HG02571 (cell line): ENCODE results near the gene VSTM5.

Experiments
- ATAC-seq: cut with Tn5 transposase; IDR thresholded peaks from one replicate; pipeline ENCODE4 v1.9.1; 2021; ENCODE audit warnings: mild to moderate bottlenecking, moderate library complexity; ENCODE audit not compliant: unreplicated experiment

Gene VSTM5

DNA sequence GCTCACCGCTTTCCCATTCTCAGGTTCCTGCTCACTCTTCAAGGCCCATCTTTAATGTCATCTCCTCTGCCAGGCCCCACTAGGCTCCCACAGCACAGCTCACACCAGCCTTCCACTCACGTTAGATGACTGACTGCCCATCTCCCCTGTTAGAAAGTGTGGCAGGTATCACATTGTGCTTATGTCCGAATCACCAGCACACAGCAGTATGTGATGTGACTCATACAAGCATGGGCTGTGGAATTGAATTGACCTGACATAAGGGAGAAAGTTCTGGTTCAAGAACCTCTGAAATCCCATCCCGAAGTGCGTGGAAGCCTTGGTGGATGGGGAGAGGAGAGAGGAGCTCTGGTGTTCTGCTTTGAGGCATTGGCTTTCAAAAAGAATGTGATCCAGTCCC is 6.5 kb downstream of the VSTM5 start:
- no peak for ATAC-seq

DNA sequence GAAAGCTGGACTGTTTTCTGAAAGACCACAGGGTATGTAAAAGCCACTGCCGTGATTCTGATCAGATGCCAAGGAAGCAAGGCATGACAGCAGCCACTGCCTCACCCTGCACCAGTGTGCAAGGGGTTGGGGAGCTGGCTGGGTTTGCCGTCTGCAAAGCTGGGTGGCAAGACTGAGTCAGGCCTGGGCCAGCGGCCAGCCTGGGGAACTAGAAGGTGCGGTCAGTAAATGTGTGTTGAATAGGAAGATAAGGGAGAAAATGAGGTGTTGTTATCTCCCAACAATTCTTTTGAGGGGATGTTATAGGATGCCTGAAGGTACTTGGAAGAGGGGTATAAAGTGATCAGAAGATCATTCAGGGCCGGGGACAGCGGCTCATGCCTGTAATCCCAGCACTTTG is 8.0 kb downstream of the VSTM5 start:
- no peak for ATAC-seq

DNA sequence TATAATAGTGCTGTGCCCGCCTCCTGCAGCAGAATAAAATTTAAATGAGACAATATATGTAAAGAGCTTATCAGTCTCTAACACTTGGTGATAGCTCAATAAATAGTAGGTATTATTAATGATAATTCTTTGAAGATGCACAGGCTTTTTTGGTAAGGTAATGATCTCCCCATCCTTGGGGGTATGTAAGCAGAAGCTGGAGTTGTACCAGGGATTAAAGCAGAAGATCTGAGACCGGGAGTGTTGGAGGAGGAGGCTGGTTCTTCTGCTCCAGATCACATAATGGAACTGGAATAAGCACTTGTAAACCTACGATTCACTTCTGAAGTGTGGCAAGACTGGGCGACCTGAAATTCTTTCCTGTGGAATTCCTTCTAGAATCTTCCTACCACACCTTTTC is 8.4 kb downstream of the VSTM5 start:
- no peak for ATAC-seq

DNA sequence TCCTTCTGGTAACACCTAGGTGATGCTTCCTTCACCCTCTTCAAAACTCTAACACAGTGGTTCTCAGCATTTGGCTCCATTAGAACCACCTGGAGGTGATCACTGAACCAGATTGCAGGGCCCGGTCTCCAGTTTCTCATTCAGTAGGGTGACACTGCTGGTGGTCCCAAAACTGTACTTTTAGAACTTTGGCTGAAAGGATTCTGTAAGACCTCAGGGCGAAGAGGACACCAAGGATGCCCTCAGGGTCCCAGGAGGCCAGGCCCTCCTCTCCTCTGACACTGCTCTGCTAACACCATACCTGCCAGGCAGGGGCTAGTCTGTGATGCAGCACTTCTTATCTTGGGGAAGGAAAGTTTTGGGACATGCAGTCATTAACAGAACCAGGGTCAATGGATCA is 9.0 kb downstream of the VSTM5 start:
- ATAC-seq, result no peak

DNA sequence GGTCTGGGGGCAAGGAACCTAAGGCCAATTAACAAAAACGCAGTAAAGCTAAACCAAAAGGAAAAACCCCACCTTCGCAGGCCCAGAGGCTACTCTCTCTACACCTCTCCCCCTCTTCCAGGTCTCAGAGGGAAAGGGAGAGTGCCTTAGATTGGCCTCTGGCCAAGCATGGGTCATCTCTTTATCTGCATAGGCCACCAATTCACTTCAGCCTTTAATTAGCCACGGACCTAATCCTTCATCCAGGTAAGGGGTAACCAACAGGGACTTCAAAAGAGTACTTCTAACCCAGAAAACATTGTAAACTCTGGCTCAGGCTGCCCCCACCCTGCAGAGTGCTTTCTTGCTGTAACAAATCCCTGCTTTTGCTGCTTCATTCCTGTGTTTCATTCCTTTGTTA is 9.4 kb downstream of the VSTM5 start:
- ATAC-seq, result no peak

DNA sequence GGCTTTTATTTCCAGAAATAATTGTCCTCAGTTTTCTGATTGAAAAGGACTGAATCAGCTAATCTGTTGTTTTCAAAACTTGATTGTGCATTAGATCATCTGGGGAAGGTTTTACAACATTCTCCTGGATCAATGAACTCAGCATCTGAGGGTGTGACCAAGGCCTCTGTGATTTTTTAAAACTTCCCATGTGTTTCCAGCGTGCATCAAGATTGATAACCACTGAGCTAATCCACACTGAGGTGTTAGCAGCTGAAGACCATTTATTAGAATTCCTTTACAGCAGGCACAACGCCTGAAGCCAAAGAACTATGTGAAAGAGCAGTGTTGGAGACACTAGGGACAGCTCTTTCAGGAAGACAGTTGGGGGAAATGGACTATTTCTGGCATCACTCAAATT is 10.2 kb downstream of the VSTM5 start:
- ATAC-seq, result no peak

DNA sequence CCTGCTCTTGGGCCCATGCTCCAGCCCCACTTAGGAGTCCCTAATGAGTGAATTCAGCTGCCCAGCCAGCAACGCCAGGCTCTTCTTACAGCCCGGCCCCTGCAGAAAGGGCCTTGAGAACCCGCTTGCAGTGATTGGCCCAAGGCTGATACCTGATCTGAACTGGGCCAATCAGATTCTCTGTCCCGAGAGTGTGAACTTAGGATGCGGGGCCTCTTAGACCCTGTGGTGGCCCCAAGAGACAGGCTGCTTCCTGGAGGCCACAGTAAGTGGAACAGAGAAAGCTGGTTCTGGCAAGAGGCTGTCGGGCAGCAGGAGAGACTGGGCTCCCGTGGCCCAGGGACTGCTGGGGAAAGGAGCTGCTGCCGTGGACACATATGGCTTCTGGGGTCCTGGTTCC is 11.5 kb downstream of the VSTM5 start:
- no peak for ATAC-seq

DNA sequence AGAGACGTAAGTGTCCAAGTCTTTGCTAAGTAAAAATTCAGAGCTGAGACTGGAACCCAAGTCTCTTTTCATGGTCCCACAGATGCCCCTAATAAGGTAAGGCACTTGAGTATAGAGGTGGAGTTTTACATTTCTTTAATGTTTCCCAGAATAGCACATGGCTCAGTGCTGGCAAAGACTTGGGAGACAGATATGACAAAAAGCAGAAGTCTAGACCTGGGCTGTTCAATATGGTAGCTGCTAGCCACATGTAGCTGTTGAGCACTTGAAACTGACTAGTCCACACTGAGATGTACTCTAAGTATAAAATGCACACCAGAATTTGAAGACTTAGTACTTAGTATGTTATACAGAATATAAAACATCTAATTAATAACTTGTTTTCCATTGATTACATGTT is 17.6 kb downstream of the VSTM5 start:
- ATAC-seq, result no peak

DNA sequence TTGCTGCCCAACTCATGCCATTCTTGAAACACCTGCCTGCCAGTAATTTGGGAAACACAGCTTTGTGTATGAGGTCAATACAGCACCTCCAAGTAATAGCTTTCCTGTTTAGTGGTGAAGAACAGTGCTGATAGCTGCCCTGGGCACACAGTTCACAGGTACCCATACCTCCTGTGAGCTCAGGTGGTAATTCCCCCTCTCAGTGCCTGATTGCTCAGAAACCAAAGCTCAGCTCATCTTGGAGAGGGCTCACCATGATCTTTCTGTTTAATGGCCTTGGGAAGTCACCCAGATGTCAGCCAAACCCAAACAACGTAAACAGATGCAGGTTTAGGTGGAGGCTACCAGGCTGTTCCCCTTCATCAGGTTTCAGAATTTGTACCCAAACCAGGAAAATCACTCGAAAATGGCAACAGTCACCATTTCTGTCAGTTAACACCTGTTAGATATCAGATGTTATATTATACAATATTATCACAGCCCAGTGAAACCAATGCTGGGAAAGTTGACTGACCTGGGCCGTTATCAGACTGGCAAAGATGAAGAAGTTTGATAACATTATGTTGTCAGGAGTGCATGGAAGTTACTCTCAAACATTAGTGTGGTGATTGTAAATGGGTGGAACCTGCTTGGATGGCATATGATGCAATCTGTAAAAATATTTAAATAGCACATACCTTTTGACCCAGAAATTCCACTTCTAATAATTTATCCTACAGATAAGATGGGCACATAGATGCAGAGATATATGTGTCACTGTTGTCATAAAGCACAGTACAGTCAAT is 18.9 kb downstream of the VSTM5 start:
- no peak for ATAC-seq

DNA sequence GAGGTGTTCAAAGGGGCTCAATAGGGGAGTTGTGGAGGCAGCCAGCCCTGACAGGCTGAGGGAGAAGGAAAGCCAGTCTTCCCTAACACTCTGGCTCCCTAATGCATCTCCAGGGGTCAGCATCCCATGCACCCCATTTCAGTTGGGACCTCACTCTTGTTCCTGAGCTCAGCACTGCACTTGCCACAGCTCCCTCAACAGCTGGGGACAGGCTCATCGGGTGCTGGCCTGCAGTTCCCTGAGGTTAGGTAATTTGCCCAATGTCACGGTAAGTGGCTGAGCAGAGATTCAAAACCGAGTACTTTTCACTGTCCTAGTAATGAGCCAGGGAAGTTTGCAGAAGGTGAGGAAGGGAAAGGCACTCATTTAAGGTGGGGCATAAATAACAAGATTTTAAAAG is 20.8 kb downstream of the VSTM5 start:
- ATAC-seq, result no peak

DNA sequence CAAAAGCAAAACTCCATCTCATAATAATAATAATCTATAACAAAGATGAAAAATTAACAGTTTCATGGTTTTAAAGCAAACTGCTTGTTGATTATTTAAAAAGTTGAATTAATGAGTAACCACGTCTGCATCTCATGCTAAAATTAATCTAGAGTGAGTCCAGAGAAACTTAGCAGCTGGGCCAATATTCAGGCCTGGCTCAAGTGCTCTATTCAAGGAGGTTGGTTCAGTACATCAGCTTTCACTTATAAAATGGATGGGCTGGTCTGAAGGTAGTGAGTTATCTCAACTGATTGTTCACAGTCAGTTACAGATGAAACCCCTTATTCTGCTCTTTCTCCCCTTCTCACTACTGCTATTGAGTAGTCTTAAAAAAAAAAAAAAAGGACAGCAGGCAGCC is 23.1 kb downstream of the VSTM5 start:
- no peak for ATAC-seq

DNA sequence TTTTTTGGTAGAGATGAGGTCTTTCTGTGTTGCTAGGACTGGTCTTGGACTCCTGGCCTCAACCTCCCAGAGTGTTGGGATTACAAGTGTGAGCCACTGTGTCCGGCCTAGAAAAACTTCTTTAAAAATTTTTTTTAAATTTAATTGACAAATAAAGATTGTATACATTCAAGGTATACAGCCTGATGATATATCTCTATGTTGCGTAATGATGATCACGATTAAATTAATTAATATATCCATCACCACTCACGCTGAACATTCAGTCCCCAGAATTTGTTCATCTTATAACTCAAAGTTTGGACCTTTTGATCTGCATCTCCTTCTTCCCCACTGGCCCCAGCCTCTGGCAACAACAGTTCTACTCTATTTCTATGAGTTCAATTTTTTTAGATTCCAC is 27.2 kb downstream of the VSTM5 start:
- no peak for ATAC-seq

DNA sequence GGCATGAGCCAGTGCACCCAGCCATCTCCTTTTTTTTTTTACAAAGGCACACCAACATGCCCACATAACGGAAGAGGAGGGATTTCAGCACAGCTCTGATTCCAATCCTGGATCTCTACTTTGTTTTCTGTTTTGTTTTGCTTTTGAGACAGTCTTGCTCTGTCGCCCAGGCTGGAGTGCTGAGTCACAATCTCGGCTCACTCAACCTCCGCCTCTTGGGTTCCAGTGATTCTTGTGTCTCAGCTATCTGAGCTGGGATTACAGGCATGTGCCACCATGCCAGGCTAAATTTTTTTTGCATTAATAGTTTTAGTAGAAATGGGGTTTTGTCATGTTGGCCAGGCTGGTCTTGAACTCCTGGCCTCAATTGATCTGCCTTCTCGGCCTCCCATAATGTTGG is 28.1 kb downstream of the VSTM5 start:
- ATAC-seq, result no peak

DNA sequence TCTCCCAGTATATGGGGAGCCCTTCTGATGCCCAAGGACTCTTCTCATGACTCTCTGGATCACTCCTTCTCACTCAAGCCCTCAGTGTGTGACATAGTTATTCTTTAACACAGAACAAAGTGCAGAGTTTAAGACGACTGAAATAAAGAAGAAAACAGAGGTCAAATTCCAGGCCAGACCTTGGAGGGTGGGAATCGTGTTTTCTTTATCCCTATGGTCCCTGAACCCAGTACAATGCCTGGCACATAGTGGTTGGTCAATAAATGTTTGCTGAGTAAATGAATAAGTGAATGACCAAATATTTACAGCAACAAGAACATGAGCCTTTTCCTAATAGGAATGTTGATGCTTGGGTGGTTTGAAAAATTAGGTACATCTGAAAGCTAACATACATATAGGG is 28.8 kb downstream of the VSTM5 start:
- no peak for ATAC-seq

DNA sequence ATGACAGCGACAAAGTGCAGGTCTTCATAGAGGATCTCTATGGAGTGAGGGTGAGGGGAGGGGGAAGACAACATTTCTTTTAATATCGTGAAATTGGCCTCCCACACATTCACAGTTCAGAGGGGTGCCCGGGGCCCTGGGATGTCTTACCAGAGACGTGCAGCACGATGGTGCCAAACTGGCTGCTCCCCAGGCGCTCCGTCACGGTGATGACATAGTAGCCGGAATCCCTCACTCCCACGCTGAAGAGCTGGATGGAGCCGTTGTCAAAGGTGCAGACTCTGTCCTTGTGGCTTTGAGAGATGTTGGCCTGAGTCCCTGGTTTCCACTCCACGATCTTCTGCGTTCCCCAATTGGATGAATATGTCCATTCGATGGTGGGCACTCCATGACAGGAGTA is 29.6 kb downstream of the VSTM5 start:
- no peak for ATAC-seq

DNA sequence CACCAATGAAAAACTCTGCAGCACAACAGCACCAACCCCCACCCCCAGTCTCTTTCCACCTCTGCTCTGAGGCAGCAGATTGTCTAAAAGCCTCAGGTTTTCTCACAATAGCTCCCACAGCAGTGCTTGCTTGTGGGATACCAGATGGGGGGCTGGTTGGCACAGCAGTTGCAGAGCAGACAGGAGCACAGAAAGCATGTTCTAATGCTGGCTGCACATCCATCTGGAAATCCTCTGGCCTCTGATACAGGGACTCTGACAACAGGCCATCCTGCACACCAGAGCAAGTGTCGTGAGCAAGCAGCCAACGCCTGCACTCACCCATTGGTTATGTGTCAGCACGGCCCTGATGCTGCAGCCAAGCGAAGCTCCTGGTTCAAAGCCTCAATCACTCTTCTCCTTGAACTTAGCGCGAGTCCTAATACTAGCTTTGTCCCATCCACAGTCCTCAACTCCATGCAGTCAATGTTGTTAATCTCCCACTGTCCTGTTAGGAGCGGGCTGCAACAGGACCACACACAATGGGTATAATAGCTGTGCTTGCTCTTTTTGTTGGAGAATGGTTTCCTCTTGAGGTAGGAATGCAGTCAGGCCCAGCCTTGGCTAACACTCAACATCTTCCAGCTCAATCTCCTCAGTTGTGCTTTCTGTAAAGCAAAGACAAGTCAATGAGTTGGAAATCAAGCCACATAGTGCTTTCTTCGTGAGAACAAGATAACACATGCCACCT is 30.3 kb downstream of the VSTM5 start:
- ATAC-seq, result no peak

DNA sequence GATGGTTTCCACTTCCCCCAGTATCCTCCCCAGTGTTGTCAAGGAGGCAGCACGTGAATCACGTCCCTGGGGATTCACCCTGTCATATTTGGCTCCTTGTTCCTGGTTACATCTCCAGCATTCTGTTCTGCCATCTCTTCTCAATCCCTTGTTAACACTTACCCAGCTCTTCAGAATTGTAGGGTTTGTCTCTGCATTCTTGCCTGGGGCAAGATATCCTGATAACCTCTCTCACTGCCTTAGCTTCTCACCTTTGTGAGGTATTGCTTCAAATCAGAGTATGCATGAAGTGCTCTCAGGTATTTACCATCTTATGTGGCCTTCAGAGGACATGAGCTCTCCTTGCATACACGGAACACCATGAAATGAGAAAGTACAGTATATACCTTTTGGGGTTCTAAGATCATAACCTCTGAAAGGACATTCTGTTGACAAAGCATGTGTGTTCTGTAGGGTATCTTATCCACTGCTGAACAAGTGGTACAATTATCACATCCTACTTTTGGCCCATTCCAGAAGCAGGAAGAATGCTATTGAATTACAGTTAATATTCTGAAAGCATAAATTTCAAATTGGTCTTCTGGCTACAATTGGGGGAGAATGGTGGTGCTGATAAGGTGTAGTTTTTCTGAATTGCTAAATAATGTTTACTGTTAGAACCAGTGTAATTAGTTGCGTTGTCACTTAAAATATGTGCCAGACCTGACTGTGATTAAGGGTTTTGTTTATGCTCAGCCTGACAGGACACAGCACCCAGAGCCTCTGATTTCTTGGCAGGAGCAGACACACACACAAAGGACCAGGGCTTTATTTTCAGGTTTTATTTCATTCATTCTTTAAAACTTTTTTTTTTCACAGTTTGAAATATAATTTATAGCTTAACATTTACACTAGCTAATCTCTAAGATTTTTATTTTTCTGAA is 32.7 kb downstream of the VSTM5 start:
- no peak for ATAC-seq

DNA sequence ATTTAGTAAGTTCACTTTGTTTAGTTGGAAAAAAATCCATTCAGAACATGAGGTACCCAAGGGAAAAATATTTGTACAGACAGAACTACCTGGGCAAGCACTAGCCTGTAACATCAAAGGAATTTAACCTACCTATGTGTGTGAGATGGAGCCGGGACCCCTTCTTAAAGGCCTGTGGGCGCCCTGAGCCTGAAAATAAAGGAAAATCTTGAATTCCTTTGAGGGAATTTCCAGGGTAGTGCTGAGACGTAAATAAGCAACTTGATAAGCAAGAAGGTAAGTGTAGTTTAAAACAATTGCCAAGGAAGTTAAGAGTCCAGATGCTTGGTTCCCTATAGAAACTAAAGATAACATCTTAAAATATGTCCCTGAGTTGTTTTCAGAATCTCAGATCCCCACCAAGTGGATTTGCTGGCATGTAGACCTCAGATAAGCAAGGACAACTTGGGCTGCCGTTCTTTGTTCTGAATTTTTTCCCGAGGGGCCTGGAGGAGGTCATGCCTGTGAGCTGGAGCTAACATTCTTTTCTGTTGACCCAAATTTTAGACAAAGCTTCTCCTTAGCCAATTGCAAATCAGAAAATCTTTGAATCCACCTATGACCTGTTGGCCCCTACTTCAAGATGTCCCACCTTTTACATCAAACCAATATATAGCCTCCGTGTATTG is 35.3 kb downstream of the VSTM5 start:
- ATAC-seq, result no peak

DNA sequence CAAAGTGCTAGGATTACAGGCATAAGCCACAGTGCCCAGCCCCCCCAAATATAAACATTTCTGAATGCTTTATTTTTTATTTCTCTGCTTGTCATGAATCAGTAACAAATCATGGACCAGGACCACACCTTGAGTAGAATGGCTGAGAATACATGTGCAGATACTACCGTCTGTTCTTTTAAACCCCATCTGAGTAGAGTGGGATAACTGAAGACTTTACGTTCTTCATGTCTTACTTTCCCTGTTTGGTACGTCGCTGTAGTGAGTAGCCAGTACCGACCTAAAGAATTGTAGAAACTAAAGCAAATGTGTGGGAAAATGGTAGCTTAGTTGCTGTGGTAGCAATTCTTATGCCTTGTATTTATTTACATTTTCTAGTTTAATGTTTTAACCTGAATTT is 36.4 kb downstream of the VSTM5 start:
- no peak for ATAC-seq

DNA sequence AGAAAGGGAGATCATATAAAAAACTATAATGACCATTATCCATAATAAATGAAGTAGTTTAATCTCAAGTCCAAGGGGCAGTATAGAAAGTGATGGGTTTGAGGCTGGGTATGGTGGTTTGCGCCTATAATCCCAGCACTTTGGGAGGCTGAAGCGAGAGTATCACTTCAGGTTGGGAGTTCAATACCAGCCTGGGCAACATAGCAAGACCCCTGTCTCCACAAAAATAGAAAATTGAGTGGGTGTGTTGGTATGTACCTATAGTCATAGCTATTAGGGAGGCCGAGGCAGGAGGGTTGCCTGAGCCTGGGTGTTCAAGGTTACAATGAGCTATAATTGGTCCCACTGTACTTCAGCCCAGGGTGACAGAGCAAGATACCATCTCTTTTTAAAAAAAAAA is 42.4 kb downstream of the VSTM5 start:
- no peak for ATAC-seq

DNA sequence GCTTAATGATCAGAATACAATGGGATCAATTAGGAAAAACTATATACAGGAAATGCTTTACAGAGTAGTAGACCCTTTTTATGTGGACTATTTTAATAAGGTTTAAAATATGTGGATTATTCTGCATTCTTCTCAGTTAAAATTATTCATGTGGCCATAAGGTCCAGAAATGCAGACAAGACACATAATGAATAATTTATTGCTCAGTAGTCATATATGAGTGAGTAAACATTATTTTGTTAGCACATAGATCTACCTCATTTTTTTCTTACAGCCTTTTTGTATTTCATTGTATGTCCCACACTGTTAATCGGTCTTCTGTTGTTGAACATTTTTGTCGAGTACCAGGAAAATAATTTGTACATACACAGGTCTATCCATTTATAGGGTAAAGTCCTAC is 45.5 kb downstream of the VSTM5 start:
- no peak for ATAC-seq
